Measurements from ENCODE around the gene PSENEN. TPM values are rescaled to one million over a fixed set of nuclear protein-coding genes. Genes with fewer than 3 reads are reported as not detected.

The PSENEN gene
- total and polyA plus RNA-seq, 9 of the 15 experiments (the other 6 are each of a cell fraction or from before 2014, with no cell fraction given): 34.5 to 299 (median 61.1) TPM

- POLR2A ChIA-PET: interaction anchor here (0.6 kb wide), 1 partner anchor 82 kb away, joined by 4 read pairs; no protein-coding TSS in a partner anchor
- Histone ChIP-seq H3K36me3 (ENCODE audit: control insufficient read depth, insufficient read depth, low read length) (no peaks in the 10 kb centered on the region), H3K9ac (ENCODE audit: insufficient read depth in 1 of 2, low read depth in 2 of 2, low read length in 2 of 2) (peak overlapping the region in 1 of 2 experiments; percentile 48; a peak in 1 of 4 replicates), H3K79me2 (ENCODE audit: control insufficient read depth, insufficient read depth, low read length) (no peaks in the 10 kb centered on the region), H2AFZ (ENCODE audit: low read depth, low read length) (no peak overlapping the region), H3K9me3 (replicated peaks; ENCODE audit: control insufficient read depth, insufficient read depth, low read depth, low read length) (no peaks in the 10 kb centered on the region), H3K4me3 (no peak overlapping the region), H3K27me3 (ENCODE audit: control insufficient read depth in 2 of 2, insufficient read depth in 2 of 2, low read length in 2 of 2) (no peaks in the 10 kb centered on the region; a peak in 1 of 5 replicates), H3K4me2 (ENCODE audit: insufficient read depth, low read length) (no peak overlapping the region; the same call in 1 of the 2 replicates), H3K9me1 (ENCODE audit: control insufficient read depth, insufficient read depth, low read length) (no peaks in the 10 kb centered on the region), H3K27ac (ENCODE audit: extremely low read depth, low read depth, low read length) (no peak overlapping the region), H3K4me1 (replicated peaks in 1 of 2; ENCODE audit: control insufficient read depth in 2 of 2, insufficient read depth in 2 of 2, low read length in 2 of 2) (peaks cover 0 to 56% of the 10 kb centered on the region in 2 experiments; a peak in 3 of 5 replicates), H4K20me1 (replicated peaks; ENCODE audit: control insufficient read depth, insufficient read depth, low read length) (no peaks in the 10 kb centered on the region)
- peak in 2 of 4 experiments; percentile 19 to 37 for DNase-seq (ENCODE audit: extremely low read depth in 1 of 4, low spot score in 3 of 4)
- CTCF ChIA-PET (ENCODE audit: low intra/inter-chr PET ratio): no interaction called here
- no TSS peak for BruUV-seq (replicated peaks)
- in situ Hi-C loops (cut with MboI) (no loop called here), intact Hi-C loops (cut with micrococcal nuclease) (no loop called here)
- peak; percentile 48; the same call in 1 of the 3 replicates for ATAC-seq
- no peak for FAIRE-seq
- WGBS (ENCODE audit: insufficient coverage, low coverage, missing lambda C conversion rate): 19% methylated on average over 7 of the region's 7 CpGs
- TF ChIP-seq NRF1 (conservative IDR thresholded peaks at IDR 0.05 in 1 of 2, IDR thresholded peaks at IDR 0.05 in 1 of 2) (peak; percentile 60 to 64), JUND (IDR thresholded peaks at IDR 0.05; ENCODE audit: borderline replicate concordance, low read depth, low read length) (0 out of 2 replicates have a peak, but pooled peaks have one; percentile 27), JUND (tag; IDR thresholded peaks at IDR 0.05; ENCODE audit: borderline replicate concordance, low read depth, low read length) (no peak), FOSL1 (tag; conservative IDR thresholded peaks at IDR 0.05) (peak; percentile 62), ZNF263 (CRISPR knock-in tag; IDR thresholded peaks at IDR 0.05; ENCODE audit: borderline replicate concordance) (peak; percentile 19; the same call in 1 of the 2 replicates), HMG20B (CRISPR knock-in tag; IDR thresholded peaks at IDR 0.05) (no peak), ZNF551 (CRISPR knock-in tag; IDR thresholded peaks at IDR 0.05) (no peak), SPI1 (IDR thresholded peaks at IDR 0.05; ENCODE audit: borderline replicate concordance, low read depth, low read length) (peak; percentile 48; the same call in 1 of the 2 replicates)
Observed at GRCh38 chr19:35793381-35794165, 48.1 kb downstream of the PSENEN start.
